ENCODE data around the gene MED29.

Gene MED29

DNA sequence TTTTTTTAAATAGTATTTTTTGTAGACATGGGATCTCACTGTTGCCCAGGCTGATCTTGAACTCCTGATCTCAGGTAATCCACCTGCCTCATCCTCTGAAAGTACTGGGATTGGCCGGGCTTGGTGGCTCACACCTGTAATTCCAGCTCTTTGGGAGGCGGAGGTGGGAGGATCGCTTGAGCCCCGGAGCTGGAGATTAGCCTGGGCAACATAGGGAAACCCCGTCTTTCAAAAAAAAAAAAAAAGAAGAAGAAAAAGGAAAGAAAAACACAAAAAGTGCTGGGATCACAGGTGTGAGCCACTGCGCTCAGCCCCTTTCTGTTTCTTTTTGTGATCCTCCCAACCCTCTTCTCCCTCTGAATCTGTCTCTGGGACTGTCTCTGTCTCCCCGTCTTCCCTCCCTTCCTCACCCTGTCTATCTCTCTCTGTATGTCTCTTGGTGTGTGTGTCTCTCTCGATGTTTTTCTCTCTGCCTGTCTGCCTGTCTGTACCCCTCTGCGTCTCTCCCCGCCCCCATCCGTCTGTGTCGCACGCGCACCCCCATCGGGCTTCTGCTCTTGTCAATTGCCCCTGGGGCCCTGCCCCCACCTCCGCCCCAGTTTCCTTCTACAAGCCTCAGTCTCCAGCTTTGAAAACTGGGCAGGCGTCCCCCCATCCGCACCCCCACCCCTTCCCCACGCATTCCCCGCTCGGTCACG lies 14.9 kb downstream of the MED29 start:
- H3K4me3 ChIP-seq (ENCODE audit: low read depth, low read length), result peak overlapping the region; percentile 98
- DNase-seq, result no peak
- in situ Hi-C loops (cut with HindIII; ENCODE audit: low pct_ligation_motif_present, low sequenced_read_pairs), result no loop called here
- no peaks in the 10 kb centered on the region for H3K27me3 ChIP-seq (replicated peaks)
- peaks cover 9% of the 10 kb centered on the region for H3K36me3 ChIP-seq (replicated peaks)
- TF ChIP-seq, protein P1, sequence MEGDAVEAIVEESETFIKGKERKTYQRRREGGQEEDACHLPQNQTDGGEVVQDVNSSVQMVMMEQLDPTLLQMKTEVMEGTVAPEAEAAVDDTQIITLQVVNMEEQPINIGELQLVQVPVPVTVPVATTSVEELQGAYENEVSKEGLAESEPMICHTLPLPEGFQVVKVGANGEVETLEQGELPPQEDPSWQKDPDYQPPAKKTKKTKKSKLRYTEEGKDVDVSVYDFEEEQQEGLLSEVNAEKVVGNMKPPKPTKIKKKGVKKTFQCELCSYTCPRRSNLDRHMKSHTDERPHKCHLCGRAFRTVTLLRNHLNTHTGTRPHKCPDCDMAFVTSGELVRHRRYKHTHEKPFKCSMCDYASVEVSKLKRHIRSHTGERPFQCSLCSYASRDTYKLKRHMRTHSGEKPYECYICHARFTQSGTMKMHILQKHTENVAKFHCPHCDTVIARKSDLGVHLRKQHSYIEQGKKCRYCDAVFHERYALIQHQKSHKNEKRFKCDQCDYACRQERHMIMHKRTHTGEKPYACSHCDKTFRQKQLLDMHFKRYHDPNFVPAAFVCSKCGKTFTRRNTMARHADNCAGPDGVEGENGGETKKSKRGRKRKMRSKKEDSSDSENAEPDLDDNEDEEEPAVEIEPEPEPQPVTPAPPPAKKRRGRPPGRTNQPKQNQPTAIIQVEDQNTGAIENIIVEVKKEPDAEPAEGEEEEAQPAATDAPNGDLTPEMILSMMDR (IDR thresholded peaks at IDR 0.05; ENCODE audit: low read depth, low read length, missing control alignments), result no peak
- H3K27ac ChIP-seq, result peak overlapping the region; percentile 41

GRCh38 chr19:39406656-39407409 lies 15.7 kb downstream of the MED29 start, which contains the start of gene ZFP36:
Gene ZFP36, plus strand, starts transcription at chr19:39406847. Its CDS starts 58 bp downstream, at chr19:39406905.
- DNase-seq, result peak; percentile 80
- H3K27me3 ChIP-seq (replicated peaks), result no peaks in the 10 kb centered on the region
- H3K27ac ChIP-seq, result peak within 1 kb of the TSS; percentile 91
- peak within 1 kb of the TSS; percentile 98 for H3K4me3 ChIP-seq (ENCODE audit: low read depth, low read length)
- H3K36me3 ChIP-seq (replicated peaks), result peaks cover 9% of the 10 kb centered on the region
- in situ Hi-C loops (cut with HindIII; ENCODE audit: low pct_ligation_motif_present, low sequenced_read_pairs), result no loop called here
- TF ChIP-seq, protein P1 (IDR thresholded peaks at IDR 0.05; ENCODE audit: low read depth, low read length, missing control alignments), result no peak

DNA sequence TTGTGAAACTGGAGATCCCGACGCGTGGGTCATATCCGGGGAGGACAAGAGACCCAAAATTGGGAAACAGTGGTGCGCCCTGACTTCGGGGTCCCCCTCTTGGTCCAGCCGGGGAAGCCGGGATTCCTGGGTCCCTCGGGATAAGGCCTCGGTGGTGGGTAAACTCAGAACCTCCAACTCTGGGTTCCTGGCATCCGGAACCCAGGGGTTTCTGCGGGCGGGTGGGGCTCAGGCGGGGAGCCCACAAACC lies 16.2 kb downstream of the MED29 start:
- in situ Hi-C loops (cut with HindIII; ENCODE audit: low pct_ligation_motif_present, low sequenced_read_pairs), result no loop called here
- H3K36me3 ChIP-seq (replicated peaks), result peaks cover 9% of the 10 kb centered on the region

DNA sequence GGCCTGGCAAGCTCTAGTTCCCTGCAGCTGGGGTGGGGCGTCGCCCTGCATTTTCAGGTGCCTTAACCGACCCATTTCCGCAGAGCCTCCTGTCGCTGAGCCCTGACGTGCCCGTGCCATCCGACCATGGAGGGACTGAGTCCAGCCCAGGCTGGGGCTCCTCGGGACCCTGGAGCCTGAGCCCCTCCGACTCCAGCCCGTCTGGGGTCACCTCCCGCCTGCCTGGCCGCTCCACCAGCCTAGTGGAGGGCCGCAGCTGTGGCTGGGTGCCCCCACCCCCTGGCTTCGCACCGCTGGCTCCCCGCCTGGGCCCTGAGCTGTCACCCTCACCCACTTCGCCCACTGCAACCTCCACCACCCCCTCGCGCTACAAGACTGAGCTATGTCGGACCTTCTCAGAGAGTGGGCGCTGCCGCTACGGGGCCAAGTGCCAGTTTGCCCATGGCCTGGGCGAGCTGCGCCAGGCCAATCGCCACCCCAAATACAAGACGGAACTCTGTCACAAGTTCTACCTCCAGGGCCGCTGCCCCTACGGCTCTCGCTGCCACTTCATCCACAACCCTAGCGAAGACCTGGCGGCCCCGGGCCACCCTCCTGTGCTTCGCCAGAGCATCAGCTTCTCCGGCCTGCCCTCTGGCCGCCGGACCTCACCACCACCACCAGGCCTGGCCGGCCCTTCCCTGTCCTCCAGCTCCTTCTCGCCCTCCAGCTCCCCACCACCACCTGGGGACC lies 16.6 kb downstream of the MED29 start:
- Histone ChIP-seq H3K4me3 (ENCODE audit: low read depth, low read length) (peak overlapping the region; percentile 98), H3K36me3 (replicated peaks) (peaks cover 9% of the 10 kb centered on the region), H3K27me3 (replicated peaks) (no peaks in the 10 kb centered on the region), H3K27ac (peak overlapping the region; percentile 91)
- TF ChIP-seq, protein P1 (IDR thresholded peaks at IDR 0.05; ENCODE audit: low read depth, low read length, missing control alignments), result no peak
- DNase-seq, result no peak
- in situ Hi-C loops (cut with HindIII; ENCODE audit: low pct_ligation_motif_present, low sequenced_read_pairs), result no loop called here

More for the DNA sequence above, 16.2 kb downstream of the MED29 start:
- Histone ChIP-seq H3K4me3 (ENCODE audit: low read depth, low read length) (peak overlapping the region; percentile 98), H3K27me3 (replicated peaks) (no peaks in the 10 kb centered on the region), H3K27ac (peak overlapping the region; percentile 91)
- DNase-seq, result no peak
- TF ChIP-seq, protein P1 (IDR thresholded peaks at IDR 0.05; ENCODE audit: low read depth, low read length, missing control alignments), result no peak

DNA sequence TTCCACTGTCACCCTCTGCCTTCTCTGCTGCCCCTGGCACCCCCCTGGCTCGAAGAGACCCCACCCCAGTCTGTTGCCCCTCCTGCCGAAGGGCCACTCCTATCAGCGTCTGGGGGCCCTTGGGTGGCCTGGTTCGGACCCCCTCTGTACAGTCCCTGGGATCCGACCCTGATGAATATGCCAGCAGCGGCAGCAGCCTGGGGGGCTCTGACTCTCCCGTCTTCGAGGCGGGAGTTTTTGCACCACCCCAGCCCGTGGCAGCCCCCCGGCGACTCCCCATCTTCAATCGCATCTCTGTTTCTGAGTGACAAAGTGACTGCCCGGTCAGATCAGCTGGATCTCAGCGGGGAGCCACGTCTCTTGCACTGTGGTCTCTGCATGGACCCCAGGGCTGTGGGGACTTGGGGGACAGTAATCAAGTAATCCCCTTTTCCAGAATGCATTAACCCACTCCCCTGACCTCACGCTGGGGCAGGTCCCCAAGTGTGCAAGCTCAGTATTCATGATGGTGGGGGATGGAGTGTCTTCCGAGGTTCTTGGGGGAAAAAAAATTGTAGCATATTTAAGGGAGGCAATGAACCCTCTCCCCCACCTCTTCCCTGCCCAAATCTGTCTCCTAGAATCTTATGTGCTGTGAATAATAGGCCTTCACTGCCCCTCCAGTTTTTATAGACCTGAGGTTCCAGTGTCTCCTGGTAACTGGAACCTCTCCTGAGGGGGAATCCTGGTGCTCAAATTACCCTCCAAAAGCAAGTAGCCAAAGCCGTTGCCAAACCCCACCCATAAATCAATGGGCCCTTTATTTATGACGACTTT lies 17.4 kb downstream of the MED29 start:
- no peaks in the 10 kb centered on the region for H3K27me3 ChIP-seq (replicated peaks)
- in situ Hi-C loops (cut with HindIII; ENCODE audit: low pct_ligation_motif_present, low sequenced_read_pairs), result no loop called here
- H3K27ac ChIP-seq, result peak overlapping the region; percentile 91
- H3K36me3 ChIP-seq (replicated peaks), result peaks cover 9% of the 10 kb centered on the region
- peak overlapping the region; percentile 98 for H3K4me3 ChIP-seq (ENCODE audit: low read depth, low read length)
- no peak for DNase-seq
- TF ChIP-seq, protein P1 (IDR thresholded peaks at IDR 0.05; ENCODE audit: low read depth, low read length, missing control alignments), result no peak

All from brain microvascular endothelial cell (primary cell).